COLO668 (cell line): ENCODE data around the gene NXPH4.

ENCODE experiments used
- DNase-seq: peaks from one replicate; lab custom pipeline; 2025; ENCODE audit not compliant: unreplicated experiment; lab: John Stamatoyannopoulos, UW

NXPH4 gene

GRCh38 chr12:57270966-57271470 is 54.4 kb downstream of the NXPH4 start:
- no peak for DNase-seq

DNA sequence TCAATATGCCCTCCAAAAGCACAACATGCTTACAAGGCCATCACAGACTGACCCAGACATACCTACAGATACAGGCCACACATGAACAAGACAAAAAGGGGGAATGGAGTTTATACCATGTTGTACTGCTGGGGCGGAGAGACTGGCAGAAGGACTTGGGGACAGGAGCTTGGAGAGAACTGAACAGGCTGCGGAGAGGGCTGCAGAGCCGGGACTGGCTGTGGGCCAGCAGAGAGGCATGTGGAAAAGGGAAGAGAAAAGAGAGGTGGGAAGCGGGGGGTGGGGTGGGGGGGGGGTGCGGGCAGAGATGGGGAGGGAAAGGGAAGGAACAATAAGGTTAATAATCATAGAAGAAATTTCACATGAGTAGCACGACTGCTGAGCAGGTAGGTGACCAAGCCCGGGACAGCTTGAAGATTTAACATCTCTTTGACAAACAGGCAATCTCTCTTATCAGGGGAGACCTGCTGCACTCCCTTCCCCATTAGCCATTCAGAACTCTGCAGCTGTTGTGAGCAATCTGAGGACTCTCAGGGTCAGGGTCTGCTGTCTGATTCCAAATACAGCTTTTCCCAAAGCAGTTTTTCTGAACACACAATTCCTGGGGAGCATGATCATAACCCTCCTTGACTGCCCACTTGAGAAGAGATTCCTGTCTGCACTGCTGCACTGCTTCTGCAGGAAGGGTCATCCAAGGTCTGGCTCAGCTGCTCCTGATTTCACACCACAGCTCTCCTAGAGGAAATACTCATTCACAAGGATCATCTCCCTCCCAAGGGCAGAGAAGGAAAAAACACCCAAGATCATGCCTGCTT is 56.0 kb downstream of the NXPH4 start:
- DNase-seq = no peak

GRCh38 chr12:57273516-57273915 is 56.9 kb downstream of the NXPH4 start:
- no peak for DNase-seq
